Small intestine (tissue), 7 donors: ENCODE data around the gene LRP2BP. TPM values are rescaled to one million over a fixed set of nuclear protein-coding genes. Genes with fewer than 3 reads are reported as not detected.

Experiments used
- DNase-seq, 2 donors: peaks; one replicate each; pipeline versions ENCODE4 v3.0.0 to v3.0.0-alpha.2; 2013
- FAIRE-seq: peaks from 2 replicates; lab custom pipeline; 2012; peaks lifted over from hg19 to GRCh38; lab: Jason Lieb, UNC
- H3K27ac ChIP-seq, 3 donors: one replicate each; pipeline ENCODE4 v1.5.1; 2013; ENCODE audit warnings: low read length in 2 of 3, mild to moderate bottlenecking in 2 of 3, control low read depth in 1 of 3, inconsistent platforms in 1 of 3, low read depth in 1 of 3, moderate library complexity in 1 of 3
- H3K27me3 ChIP-seq, 3 donors: one replicate each; pipeline ENCODE4 v1.6.1; 2013; ENCODE audit warnings: low read length in 3 of 3, inconsistent platforms in 1 of 3; ENCODE audit not compliant: control insufficient read depth in 3 of 3, insufficient read depth in 3 of 3
- H3K36me3 ChIP-seq, 3 donors: one replicate each; pipeline ENCODE4 v1.6.1; 2013; ENCODE audit warnings: low read length in 3 of 3, inconsistent platforms in 1 of 3, low read depth in 1 of 3, mild to moderate bottlenecking in 1 of 3, moderate library complexity in 1 of 3; ENCODE audit not compliant: control insufficient read depth in 3 of 3, insufficient read depth in 2 of 3
- H3K4me1 ChIP-seq, 3 donors: one replicate each; pipeline ENCODE4 v1.6.1; 2013; ENCODE audit warnings: low read length in 2 of 3, inconsistent platforms in 1 of 3, low read depth in 1 of 3, mild to moderate bottlenecking in 1 of 3, moderate library complexity in 1 of 3; ENCODE audit not compliant: control insufficient read depth in 3 of 3, insufficient read depth in 2 of 3
- H3K4me3 ChIP-seq, 3 donors: one replicate each; pipeline ENCODE4 v1.5.1; 2013; ENCODE audit warnings: low read length in 3 of 3, control low read depth in 1 of 3, inconsistent platforms in 1 of 3, low read depth in 1 of 3, mild to moderate bottlenecking in 1 of 3, moderate library complexity in 1 of 3
- H3K9me3 ChIP-seq, 2 donors: one replicate each; pipeline ENCODE4 v1.6.1; 2013; ENCODE audit warnings: low read depth in 1 of 2, low read length in 1 of 2; ENCODE audit not compliant: control insufficient read depth in 2 of 2, insufficient read depth in 1 of 2
- WGBS, 3 donors: extraction: QIAGEN DNeasy Blood & Tissue Kit; methylation state at CpG; one replicate each; pipeline ENCODE4 v1.1.7; 2013; 5-methylcytosine and 5-hydroxymethylcytosine counted together
- polyA plus RNA-seq, 4 donors: library from polyadenylated mRNA; stranded (reverse) in 3 of 4; unstranded in 1 of 4; fragments of 200-250 nt in 3 of 4; fragments of 120-200 nt in 1 of 4; gene quantifications; one replicate each; pipeline versions ENCODE4 v1.2.1 to v1.2.3, GENCODE V29; 2013
- donor health status: healthy with polysubstance abuse.
- donor health status: control.
- donor health status: control.
- donor health status: Bipolar disorder and iron deficiency.
- donor health status: healthy.

Gene LRP2BP
- polyA plus RNA-seq, 4 donors = 0.21 to 1.6 (median 0.22) TPM; not detected in 1

GRCh38 chr4:185425647-185426352 is 30.1 kb upstream of the LRP2BP start, which contains the start of gene UFSP2:
UFSP2 (minus strand) TSS chr4:185425964; CDS start chr4:185425868, 96 bp downstream.
- Histone ChIP-seq H3K27ac (peak within 1 kb of the TSS; percentile 77 to 97 (median 81)), H3K4me3 (peak within 1 kb of the TSS; percentile 66 to 97 (median 84)), H3K36me3 (peaks cover 0 to 3% (median 2%) of the 10 kb centered on the region in 3 donors), H3K4me1 (peaks cover 0 to 7% (median 3%) of the 10 kb centered on the region in 3 donors), H3K27me3 (no peaks in the 10 kb centered on the region), H3K9me3 (no peaks in the 10 kb centered on the region)
- DNase-seq = peak; percentile 88 to 95
- no peak for FAIRE-seq
- 0% methylated on average over 64 to 66 of the region's 66 CpGs for WGBS, 3 donors

GRCh38 chr4:185424905-185425646 is 29.4 kb upstream of the LRP2BP start:
- Histone ChIP-seq H3K4me1 (peaks cover 0 to 7% (median 3%) of the 10 kb centered on the region in 3 donors), H3K27me3 (no peaks in the 10 kb centered on the region), H3K9me3 (no peaks in the 10 kb centered on the region), H3K4me3 (peak overlapping the region; percentile 66 to 97 (median 84)), H3K36me3 (peaks cover 0 to 3% (median 2%) of the 10 kb centered on the region in 3 donors), H3K27ac (peak overlapping the region; percentile 77 to 97 (median 81))
- 12 to 15% (median 15%) methylated on average over 13 of the region's 13 CpGs for WGBS, 3 donors
- no peak for FAIRE-seq
- no peak for DNase-seq

- no peak for DNase-seq
- H3K9me3 ChIP-seq = no peaks in the 10 kb centered on the region
- WGBS, 3 donors = 68 to 84% (median 77%) methylated on average over 2 of the region's 2 CpGs
- peaks cover 2 to 6% (median 3%) of the 10 kb centered on the region in 3 donors for H3K36me3 ChIP-seq
- no peaks in the 10 kb centered on the region for H3K27me3 ChIP-seq
- no peak for FAIRE-seq
- peaks cover 0 to 7% (median 3%) of the 10 kb centered on the region in 3 donors for H3K4me1 ChIP-seq
- no peak overlapping the region for H3K27ac ChIP-seq
- H3K4me3 ChIP-seq = no peak overlapping the region
These were observed 25.8 kb upstream of the LRP2BP start for GRCh38 chr4:185421366-185422124.

GRCh38 chr4:185416955-185417354 is 21.2 kb upstream of the LRP2BP start:
- Histone ChIP-seq H3K27ac (no peak overlapping the region), H3K27me3 (no peaks in the 10 kb centered on the region), H3K4me3 (no peak overlapping the region), H3K4me1 (no peaks in the 10 kb centered on the region), H3K36me3 (peaks cover 5 to 14% (median 6%) of the 10 kb centered on the region in 3 donors), H3K9me3 (no peaks in the 10 kb centered on the region)
- DNase-seq (no peak), FAIRE-seq (no peak)

- 88 to 97% (median 94%) methylated on average over 5 of the region's 5 CpGs for WGBS, 3 donors
- Histone ChIP-seq H3K27me3 (no peaks in the 10 kb centered on the region), H3K27ac (no peak overlapping the region), H3K9me3 (peaks cover 0 to 3% of the 10 kb centered on the region in 2 donors), H3K4me1 (no peaks in the 10 kb centered on the region), H3K36me3 (peaks cover 4 to 27% (median 6%) of the 10 kb centered on the region in 3 donors), H3K4me3 (no peak overlapping the region)
- FAIRE-seq = no peak
- DNase-seq = no peak
These were observed 16.7 kb upstream of the LRP2BP start for GRCh38 chr4:185412412-185412811.

- Histone ChIP-seq H3K4me1 (no peaks in the 10 kb centered on the region), H3K27ac (no peak overlapping the region), H3K36me3 (peaks cover 0 to 27% (median 6%) of the 10 kb centered on the region in 3 donors), H3K27me3 (no peaks in the 10 kb centered on the region), H3K4me3 (no peak overlapping the region), H3K9me3 (peaks cover 0 to 3% of the 10 kb centered on the region in 2 donors)
- WGBS, 3 donors = 82 to 95% (median 91%) methylated on average over 5 of the region's 5 CpGs
- no peak for DNase-seq
- FAIRE-seq = no peak
These were observed 16.1 kb upstream of the LRP2BP start for GRCh38 chr4:185411849-185412248.

GRCh38 chr4:185408432-185408831 is 12.7 kb upstream of the LRP2BP start:
- Histone ChIP-seq H3K27ac (no peak overlapping the region), H3K4me1 (no peaks in the 10 kb centered on the region), H3K27me3 (no peaks in the 10 kb centered on the region), H3K4me3 (no peak overlapping the region), H3K9me3 (peaks cover 0 to 3% of the 10 kb centered on the region in 2 donors), H3K36me3 (peaks cover 0 to 40% (median 6%) of the 10 kb centered on the region in 3 donors)
- 91 to 95% (median 95%) methylated on average over 2 of the region's 2 CpGs for WGBS, 3 donors
- FAIRE-seq (no peak), DNase-seq (no peak)
